H1 (cell line): ENCODE measurements around the gene FAM83C. TPM values are rescaled to one million over a fixed set of nuclear protein-coding genes. Genes with fewer than 3 reads are reported as not detected.
A peak's percentile ranks its signal among the peaks of the same experiment; 100 is the strongest.

Experiments
- CTCF ChIA-PET: fragments of 300-600 bp; sonication (Branson Sonifier 250); formaldehyde crosslinking; loops from one replicate; lab custom pipeline; 2021; ENCODE audit not compliant: partially characterized antibody; lab: Charles Lee
- POLR2A ChIA-PET: fragments of 300-600 bp; sonication (Branson Sonifier 250); formaldehyde crosslinking; loops from one replicate; lab custom pipeline; 2021; ENCODE audit warnings: inconsistent platforms; ENCODE audit not compliant: partially characterized antibody; lab: Charles Lee
- DNase-seq, 2 experiments: peaks; one replicate each; pipeline versions ENCODE4 v3.0.0 to v3.0.0-alpha.2; 2010 to 2022; ENCODE audit warnings: low spot score in 2 of 2, low read depth in 1 of 2, mixed read lengths in 1 of 2
- FAIRE-seq: peaks from 2 replicates; lab custom pipeline; 2011; peaks lifted over from hg19 to GRCh38; lab: Jason Lieb, UNC
- H2AFZ ChIP-seq: 2 replicates; pipeline ENCODE4 v1.8.1; 2012; ENCODE audit warnings: low read length, inconsistent platforms
- H2AK5ac ChIP-seq: 2 replicates; pipeline ENCODE4 v1.6.1; 2013; ENCODE audit warnings: low read depth, low read length
- H2BK120ac ChIP-seq: replicated peaks from 2 replicates; pipeline ENCODE3; 2013; ENCODE audit warnings: low read depth, low read length, inconsistent platforms
- H2BK12ac ChIP-seq: 2 replicates; pipeline ENCODE4 v1.6.1; 2013; ENCODE audit warnings: low read depth, low read length
- H2BK15ac ChIP-seq: 2 replicates; pipeline ENCODE4 v1.6.1; 2013; ENCODE audit warnings: low read length
- H2BK20ac ChIP-seq: 2 replicates; pipeline ENCODE4 v1.6.1; 2013; ENCODE audit warnings: low read length
- H2BK5ac ChIP-seq: 2 replicates; pipeline ENCODE4 v1.6.1; 2013; ENCODE audit warnings: low read depth, low read length
- H3K14ac ChIP-seq: 2 replicates; pipeline ENCODE4 v1.6.1; 2013; ENCODE audit warnings: inconsistent platforms; ENCODE audit not compliant: insufficient read length
- H3K18ac ChIP-seq: 2 replicates; pipeline ENCODE4 v1.6.1; 2013; ENCODE audit warnings: low read length; ENCODE audit errors: extremely low read depth
- H3K23ac ChIP-seq: 2 replicates; pipeline ENCODE4 v1.6.1; 2013; ENCODE audit warnings: inconsistent platforms; ENCODE audit not compliant: insufficient read length
- H3K23me2 ChIP-seq: 2 replicates; pipeline ENCODE4 v1.6.1; 2013; ENCODE audit warnings: low read depth, low read length
- H3K27ac ChIP-seq: 2 replicates; pipeline ENCODE4 v1.6.1; 2011; ENCODE audit warnings: low read depth, low read length, inconsistent platforms
- H3K27me3 ChIP-seq, 4 experiments: replicated peaks in 1 of 4; 1 replicate in 1 of 4; 2 replicates in 3 of 4; pipeline versions ENCODE4 v1.6.1 to v1.8.1; 2011 to 2013; ENCODE audit warnings: low read length in 3 of 4, mild to moderate bottlenecking in 3 of 4, inconsistent platforms in 2 of 4, mixed read lengths in 2 of 4, moderate library complexity in 1 of 4; ENCODE audit not compliant: control insufficient read depth in 3 of 4, insufficient read depth in 3 of 4; ENCODE audit errors: extremely low read depth in 1 of 4
- H3K36me3 ChIP-seq, 4 experiments: 2 replicates each; pipeline versions ENCODE4 v1.6.1 to v1.8.1; 2011 to 2013; ENCODE audit warnings: mild to moderate bottlenecking in 4 of 4, low read length in 3 of 4, moderate library complexity in 2 of 4, control low read depth in 1 of 4, inconsistent platforms in 1 of 4; ENCODE audit not compliant: insufficient read depth in 4 of 4, control insufficient read depth in 2 of 4
- H3K4ac ChIP-seq: replicated peaks from 2 replicates; pipeline ENCODE3; 2013; ENCODE audit warnings: low read length, low read depth, mixed read lengths, inconsistent platforms; ENCODE audit not compliant: insufficient read length
- H3K4me1 ChIP-seq, 4 experiments: replicated peaks in 1 of 4; 1 replicate in 1 of 4; 2 replicates in 3 of 4; pipeline versions ENCODE4 v1.6.1 to v1.8.1; 2011 to 2013; ENCODE audit warnings: low read length in 3 of 4, inconsistent platforms in 2 of 4, mixed read lengths in 1 of 4; ENCODE audit not compliant: insufficient read depth in 4 of 4, control insufficient read depth in 3 of 4
- H3K4me2 ChIP-seq, 2 experiments: 2 replicates each; pipeline versions ENCODE4 v1.6.1 to v1.8.1; 2011 to 2013; ENCODE audit warnings: low read depth in 2 of 2, low read length in 2 of 2, control low read depth in 1 of 2, inconsistent platforms in 1 of 2, mild to moderate bottlenecking in 1 of 2; ENCODE audit not compliant: insufficient read depth in 1 of 2
- H3K4me3 ChIP-seq, 4 experiments: fragments of 200-600, 300-600 bp in 1 of 4; sonication (generic), shearing (Covaris generic), sonication (Bioruptor Twin) in 1 of 4; 2 replicates each; pipeline versions ENCODE4 v1.5.1 to v1.8.1; 2011 to 2016; ENCODE audit warnings: low read length in 4 of 4, low read depth in 3 of 4, control low read depth in 2 of 4, inconsistent platforms in 2 of 4, mild to moderate bottlenecking in 2 of 4, mixed read lengths in 1 of 4, moderate library complexity in 1 of 4; ENCODE audit not compliant: insufficient read depth in 2 of 4; ENCODE audit errors: extremely low read depth in 1 of 4
- H3K56ac ChIP-seq: replicated peaks from 2 replicates; pipeline ENCODE3; 2013; ENCODE audit warnings: low read depth, mild to moderate bottlenecking, mixed read lengths, low read length, inconsistent platforms; ENCODE audit not compliant: insufficient read length
- H3K79me1 ChIP-seq: 2 replicates; pipeline ENCODE4 v1.6.1; 2013; ENCODE audit warnings: low read depth, low read length, control low read depth
- H3K79me2 ChIP-seq, 2 experiments: 2 replicates each; pipeline versions ENCODE4 v1.6.1 to v1.8.1; 2012 to 2013; ENCODE audit warnings: low read length in 2 of 2, mild to moderate bottlenecking in 2 of 2, inconsistent platforms in 1 of 2; ENCODE audit not compliant: insufficient read depth in 2 of 2, control insufficient read depth in 1 of 2
- H3K9ac ChIP-seq, 4 experiments: replicated peaks in 1 of 4; 1 replicate in 1 of 4; 2 replicates in 3 of 4; pipeline versions ENCODE4 v1.6.1 to v1.8.1; 2011 to 2013; ENCODE audit warnings: low read depth in 3 of 4, low read length in 3 of 4, control low read depth in 2 of 4, mild to moderate bottlenecking in 2 of 4, moderate library complexity in 2 of 4, inconsistent platforms in 1 of 4; ENCODE audit errors: extremely low read depth in 1 of 4
- H3K9me3 ChIP-seq, 2 experiments: 2 replicates each; pipeline versions ENCODE4 v1.6.1 to v1.8.1; 2012 to 2013; ENCODE audit warnings: mild to moderate bottlenecking in 2 of 2, moderate library complexity in 2 of 2, control low read depth in 1 of 2, inconsistent platforms in 1 of 2, low read depth in 1 of 2, low read length in 1 of 2, mixed read lengths in 1 of 2; ENCODE audit not compliant: insufficient read depth in 2 of 2
- H4K20me1 ChIP-seq, 2 experiments: replicated peaks in 1 of 2; 2 replicates each; pipeline versions ENCODE3 to v1.8.1; 2011 to 2013; ENCODE audit warnings: inconsistent platforms in 2 of 2, low read length in 2 of 2, mild to moderate bottlenecking in 1 of 2; ENCODE audit not compliant: insufficient read depth in 2 of 2, control insufficient read depth in 1 of 2
- H4K5ac ChIP-seq: 2 replicates; pipeline ENCODE4 v1.6.1; 2013; ENCODE audit warnings: low read length, low read depth, mixed read lengths, inconsistent platforms; ENCODE audit not compliant: insufficient read length
- H4K8ac ChIP-seq: 2 replicates; pipeline ENCODE4 v1.8.0; 2013; ENCODE audit warnings: mild to moderate bottlenecking, moderate library complexity, low read length, inconsistent platforms; ENCODE audit not compliant: insufficient read depth; ENCODE audit errors: extremely low read depth
- H4K91ac ChIP-seq: replicated peaks from 2 replicates; pipeline ENCODE3; 2013; ENCODE audit warnings: low read length, mixed read lengths, inconsistent platforms; ENCODE audit not compliant: insufficient read length
- POLR2A ChIP-seq, 2 experiments: IDR thresholded peaks; 1 replicate in 1 of 2; 2 replicates in 1 of 2; pipeline ENCODE4 v1.6.1; 2011; ENCODE audit warnings: low read depth in 2 of 2, low read length in 2 of 2, mild to moderate bottlenecking in 2 of 2; ENCODE audit errors: control extremely low read depth in 1 of 2
- TCF12 ChIP-seq: IDR thresholded peaks from 2 replicates; pipeline ENCODE4 v1.6.1; 2011; ENCODE audit warnings: low read depth, mild to moderate bottlenecking, low read length
- WGBS, 2 experiments: shearing (Covaris generic) in 1 of 2; methylation state at CpG; one replicate each; pipeline versions ENCODE4 v1.1.6 to v1.1.7; 2013 to 2015; ENCODE audit warnings: low lambda C conversion rate in 2 of 2, mixed read lengths in 2 of 2, inconsistent platforms in 1 of 2, low coverage in 1 of 2, missing lambda C conversion rate in 1 of 2; ENCODE audit not compliant: insufficient replicate concordance in 2 of 2, insufficient coverage in 1 of 2, insufficient read length in 1 of 2; ENCODE audit errors: extremely low coverage in 1 of 2, missing lambda C conversion rate in 1 of 2; 5-methylcytosine and 5-hydroxymethylcytosine counted together
- polyA plus RNA-seq, 7 experiments: library from polyadenylated mRNA; depleted of rRNA in 3 of 7; stranded (reverse) in 5 of 7; unstranded in 2 of 7; fragments of >200 nt in 5 of 7; fragments of 200-250 nt in 2 of 7; gene quantifications; 1 replicate in 5 of 7; 2 replicates in 1 of 7; 4 replicates in 1 of 7; pipeline versions ENCODE4 v1.2.1 to v1.2.3, GENCODE V29; 2011 to 2013; ENCODE audit warnings: missing spikeins in 2 of 7, mixed read lengths in 2 of 7
- total RNA-seq: library from RNA; stranded (reverse); fragmentation: NEBNext Ultra II Directional; extraction: Animal tissue kit (Norgen Biotek cat#: 25700); gene quantifications from 2 replicates; pipeline ENCODE4 v1.2.1, GENCODE V29; 2021

The FAM83C gene
- total and polyA plus RNA-seq, 2 of the 8 experiments (the other 6 are each of a cell fraction or from before 2014, with no cell fraction given): not detected

- H3K27me3 ChIP-seq: no peaks in the 10 kb centered on the region
- H3K9ac ChIP-seq: no peak overlapping the region; a peak in 1 of 7 replicates
- peaks cover 0 to 2% of the 10 kb centered on the region in 2 experiments; a peak in 2 of 4 replicates for H3K79me2 ChIP-seq
- H3K18ac ChIP-seq: no peak overlapping the region
- H2BK5ac ChIP-seq: no peak overlapping the region
- H3K27ac ChIP-seq: no peak overlapping the region
- H3K23me2 ChIP-seq: peaks cover 4% of the 10 kb centered on the region; the same call in 1 of the 2 replicates
- H3K9me3 ChIP-seq: no peaks in the 10 kb centered on the region
- TF ChIP-seq POLR2A (IDR thresholded peaks at IDR 0.05; ENCODE audit: control extremely low read depth in 1 of 2, low read depth in 2 of 2, low read length in 2 of 2) (peak in 1 of 2 experiments; percentile 36; a peak in 2 of 3 replicates), TCF12 (no peak)
- peaks cover 5 to 9% (median 7%) of the 10 kb centered on the region in 4 experiments; a peak in 6 of 7 replicates for H3K4me1 ChIP-seq
- no peak overlapping the region for H2AFZ ChIP-seq
- no peak overlapping the region for H4K91ac ChIP-seq
- H4K5ac ChIP-seq: no peak overlapping the region
- FAIRE-seq (no peak), DNase-seq (no peak)
- H2BK15ac ChIP-seq: no peak overlapping the region
- no peak overlapping the region for H3K56ac ChIP-seq
- 89% methylated on average over 6 of the region's 6 CpGs; no CpG with 5 or more reads in 1 of the 2 experiments for WGBS, 2 experiments
- ChIA-PET CTCF (interaction anchor here (0.6 to 11.1 kb wide), 5 partner anchors 16 to 131 kb away, joined by 3 to 104 read pairs (median 3); no protein-coding TSS in a partner anchor), POLR2A (interaction anchor here (1.0 to 7.9 kb wide), 5 partner anchors 10 to 130 kb away, joined by 3 to 98 read pairs (median 8); partner anchors contain the start of genes EDEM2 and FAM83C)
- H2AK5ac ChIP-seq: no peak overlapping the region
- peaks cover 22 to 36% (median 24%) of the 10 kb centered on the region in 4 experiments for H3K36me3 ChIP-seq
- no peak overlapping the region for H2BK20ac ChIP-seq
- no peak overlapping the region for H3K4ac ChIP-seq
- peak overlapping the region; percentile 39; the same call in 1 of the 2 replicates for H4K8ac ChIP-seq
- H3K4me3 ChIP-seq: peak overlapping the region in 1 of 4 experiments; percentile 73; a peak in 2 of 8 replicates
- peak overlapping the region; percentile 71 to 95; a peak in 3 of 4 replicates for H3K4me2 ChIP-seq
- H3K14ac ChIP-seq: no peak overlapping the region
- peaks cover 2% of the 10 kb centered on the region; the same call in 1 of the 2 replicates for H3K79me1 ChIP-seq
- H2BK12ac ChIP-seq: no peak overlapping the region
- H3K23ac ChIP-seq: no peak overlapping the region
- no peak overlapping the region for H2BK120ac ChIP-seq
- peaks cover 7 to 12% of the 10 kb centered on the region in 2 experiments for H4K20me1 ChIP-seq
These were observed 15.8 kb downstream of the FAM83C start for GRCh38 chr20:35276408-35276807.
